GM21390 (cell line): Measurements from ENCODE around the gene SEPTIN5.
"Not testable (repeated sequence)": the region's sequence is repeated elsewhere in the genome, so short reads cannot be mapped to it uniquely, and the experiment has no call there.

ENCODE experiments used
- ATAC-seq: cut with Tn5 transposase; IDR thresholded peaks from one replicate; pipeline ENCODE4 v1.9.1; 2021; ENCODE audit not compliant: unreplicated experiment

The SEPTIN5 gene

DNA sequence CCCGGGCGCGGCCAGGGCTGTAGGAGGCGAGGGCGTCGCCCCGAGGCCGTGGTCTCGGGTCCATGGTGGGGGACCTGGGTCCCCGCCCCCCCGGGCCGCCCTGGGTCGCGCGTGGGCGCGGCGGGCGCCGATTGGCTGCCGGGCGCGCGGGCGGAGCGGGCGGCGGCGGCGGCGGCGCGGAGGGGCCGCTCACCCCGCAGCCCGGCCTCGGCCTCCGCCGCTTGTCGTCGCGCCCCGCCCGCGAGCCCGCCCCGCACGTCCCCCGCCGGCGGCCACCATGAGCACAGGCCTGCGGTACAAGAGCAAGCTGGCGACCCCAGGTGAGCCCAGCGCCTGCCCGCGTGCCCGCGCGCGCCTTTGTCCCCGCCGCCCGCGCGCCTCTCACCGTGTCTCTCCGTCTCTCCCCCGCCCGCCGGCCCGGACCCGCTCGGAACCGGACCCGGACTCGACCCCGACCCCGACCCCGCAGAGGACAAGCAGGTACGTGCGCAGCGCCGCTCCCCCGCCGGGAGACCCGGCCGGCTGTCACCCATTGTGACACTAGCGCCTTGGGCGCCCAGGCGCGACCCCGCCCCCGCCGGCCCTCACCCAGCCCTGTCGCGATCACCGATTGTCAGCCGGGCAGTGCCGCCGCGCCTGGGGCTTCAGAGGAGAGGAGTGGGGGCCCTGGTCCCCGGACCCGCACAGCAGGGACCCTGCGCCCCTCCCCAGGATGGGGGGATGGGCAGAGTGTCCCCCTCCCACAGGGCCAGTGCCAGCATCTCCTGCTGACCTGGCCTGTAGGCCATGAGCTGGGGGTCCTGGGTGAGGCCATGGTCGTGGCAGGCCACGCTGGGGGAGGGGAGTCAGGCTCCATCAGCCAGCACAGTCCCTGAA is at the start of gene SEPTIN5:
Gene SEPTIN5 (plus strand): TSS at position 192 of the 876 bp plus-strand sequence. CDS start 86 bp downstream, at position 278.
- no peak for ATAC-seq

DNA sequence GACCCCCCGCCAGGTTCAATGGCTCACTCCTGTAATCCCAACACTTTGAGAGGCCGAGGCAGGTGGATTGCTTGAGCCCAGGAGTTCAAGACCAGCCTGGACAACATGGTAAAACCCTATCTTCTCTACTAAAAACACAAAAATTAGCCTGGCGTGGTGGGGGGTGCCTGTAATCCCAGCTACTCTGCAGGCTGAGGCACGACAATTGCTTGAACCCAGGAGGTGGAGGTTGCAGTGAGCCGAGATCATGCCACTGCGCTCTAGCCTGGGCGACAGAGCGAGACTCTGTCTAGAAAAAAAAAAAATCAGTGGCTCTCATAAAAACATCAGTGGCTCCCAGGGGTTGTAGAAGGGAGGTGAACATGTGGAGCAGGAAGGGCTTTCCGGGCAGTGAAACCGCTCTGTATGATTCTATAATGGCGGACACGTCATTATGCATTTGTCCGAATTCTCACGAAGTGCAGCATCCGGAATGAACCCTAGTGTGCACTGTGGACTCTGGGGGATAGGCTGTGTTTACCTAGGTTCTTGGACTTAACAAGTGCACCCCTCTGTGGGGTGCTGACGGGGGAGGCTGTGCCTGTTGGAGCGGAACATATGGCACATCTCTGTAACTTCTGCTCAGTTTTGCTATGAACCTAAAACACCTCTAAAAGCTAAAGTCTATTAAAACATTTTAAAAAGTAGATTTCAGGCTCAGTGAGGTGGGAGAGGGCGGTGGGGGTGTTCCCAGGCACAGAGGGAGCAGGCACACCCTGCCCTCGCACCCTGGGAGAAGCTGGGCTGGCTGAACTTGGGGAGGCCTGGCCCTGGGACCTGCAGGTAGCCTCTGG is 49.1 kb upstream of the SEPTIN5 start:
- no peak for ATAC-seq

DNA sequence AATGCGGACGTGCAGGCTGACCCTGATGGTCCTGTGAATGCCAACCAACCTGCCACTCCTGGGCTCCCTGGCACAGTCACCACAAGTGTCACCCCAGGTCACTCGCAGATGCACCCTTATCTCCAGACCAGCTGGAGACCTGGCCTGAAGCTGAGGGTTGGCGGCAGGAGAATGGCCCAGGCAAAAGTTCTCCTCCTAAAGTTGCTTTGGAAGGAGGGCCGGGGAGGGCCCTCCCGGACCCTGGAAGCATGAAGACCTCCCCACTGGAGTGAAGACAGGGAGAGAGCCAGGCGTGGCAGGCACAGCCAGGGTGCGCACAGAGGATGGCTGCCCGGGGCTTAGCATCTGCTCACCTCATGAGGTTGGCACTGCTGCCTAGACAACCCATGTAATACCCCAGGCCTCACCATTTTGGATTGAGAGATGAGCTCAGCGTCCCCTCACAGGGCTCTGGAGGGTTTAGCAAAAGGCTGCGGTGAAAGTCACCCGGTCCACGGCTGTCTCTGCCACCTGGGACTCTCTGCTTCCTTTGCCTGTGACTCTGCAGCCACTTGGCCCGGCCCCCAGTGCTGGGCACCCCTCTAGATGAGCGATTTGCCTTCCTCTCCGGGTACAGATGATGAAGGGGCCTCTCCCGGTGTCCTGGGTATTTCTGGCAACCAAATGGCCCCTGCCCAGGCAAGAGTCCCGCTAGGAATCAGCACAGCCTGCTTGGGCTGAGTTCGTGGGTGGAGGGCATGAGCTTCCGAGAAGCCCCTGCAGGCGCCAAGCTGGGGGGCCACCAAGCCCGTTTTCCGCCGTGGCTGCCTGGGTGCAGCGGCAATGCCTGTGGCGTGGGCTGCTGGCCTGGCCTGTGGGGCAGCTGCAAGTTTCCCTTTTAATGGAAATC is 48.3 kb upstream of the SEPTIN5 start:
- no peak for ATAC-seq

DNA sequence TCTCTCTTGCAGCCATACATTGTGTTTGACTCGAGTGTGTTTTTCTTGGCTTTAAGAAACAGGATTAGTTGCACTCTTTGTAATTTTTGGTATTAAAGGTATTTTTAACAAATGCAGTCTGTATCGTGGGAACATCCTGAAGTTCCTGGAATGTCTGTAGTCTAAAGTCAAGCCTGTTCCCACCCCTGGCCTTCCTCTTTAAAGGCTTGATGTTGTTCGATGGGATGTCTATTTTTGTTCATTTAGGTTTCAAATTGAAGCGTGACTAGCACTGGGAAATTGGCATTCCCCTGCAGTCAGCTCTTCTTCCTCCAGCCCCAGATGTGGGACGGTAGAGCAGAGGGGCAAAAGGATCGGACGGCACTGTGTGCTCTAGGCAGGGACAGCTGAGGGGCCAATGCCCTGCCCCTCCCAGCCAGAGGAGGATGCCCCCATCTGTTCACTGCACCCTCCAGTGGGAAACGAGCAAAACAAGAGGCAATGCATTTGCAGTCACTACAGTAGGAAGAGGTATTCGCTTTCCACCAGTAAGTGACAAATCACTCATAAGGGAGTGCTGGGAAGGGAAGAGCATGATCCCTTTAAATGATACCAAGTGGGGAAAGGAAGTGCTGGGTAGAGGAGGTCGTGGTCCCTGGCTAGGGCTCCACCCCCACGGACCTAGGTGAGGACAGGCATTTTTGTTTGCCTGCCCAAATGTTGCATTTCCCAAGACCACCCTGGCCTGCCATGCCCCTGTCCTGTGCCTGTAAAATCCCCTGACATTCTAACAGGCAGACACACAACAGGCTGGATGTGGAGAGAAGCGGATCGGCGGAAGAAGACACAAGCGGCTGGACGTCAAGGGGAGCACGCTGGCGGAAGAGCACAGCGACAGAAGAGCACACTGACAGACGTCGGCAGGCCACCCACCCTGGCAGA is 47.4 kb upstream of the SEPTIN5 start:
- ATAC-seq, result no peak

DNA sequence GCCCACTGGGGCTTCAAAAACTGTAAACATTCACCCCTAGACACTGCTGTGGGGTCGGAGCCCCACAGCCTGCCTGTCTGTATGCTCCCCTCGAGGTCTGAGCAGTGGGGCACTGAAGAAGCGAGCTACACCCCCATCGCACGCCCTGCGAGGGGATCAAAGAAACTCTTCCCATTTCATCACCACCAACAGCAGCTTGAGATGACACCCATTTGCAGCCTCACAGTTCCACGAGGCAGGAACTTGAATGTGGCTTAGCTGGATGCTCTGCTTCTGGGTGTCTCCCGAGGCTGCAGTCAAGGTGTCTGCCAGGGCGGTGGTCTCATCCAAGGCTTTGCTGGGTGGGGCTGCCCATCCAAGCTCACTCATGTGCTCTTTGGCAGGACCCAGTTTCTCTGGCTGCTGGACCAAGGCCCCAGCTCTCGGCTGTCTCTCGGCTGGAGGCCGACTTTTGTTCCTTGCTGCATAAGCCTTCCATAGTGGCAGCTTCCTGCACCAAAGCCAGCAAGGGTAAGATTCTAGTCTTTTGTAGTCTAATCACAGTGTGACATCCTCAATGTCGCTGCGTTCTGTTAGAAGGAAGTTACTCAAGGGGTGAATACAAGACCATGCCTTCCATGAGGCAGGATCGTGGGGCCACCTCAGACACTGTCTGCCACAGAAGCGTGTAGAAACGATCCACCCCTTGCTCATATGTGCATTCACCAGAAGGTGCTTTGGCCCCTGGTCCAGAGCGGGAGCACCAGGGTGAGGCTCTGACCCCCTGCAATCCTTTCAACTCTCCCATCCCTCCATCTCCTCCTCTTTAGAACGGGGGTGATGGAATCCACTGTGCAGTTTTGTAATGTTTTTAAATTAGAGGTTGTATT is 46.2 kb upstream of the SEPTIN5 start:
- no peak for ATAC-seq

DNA sequence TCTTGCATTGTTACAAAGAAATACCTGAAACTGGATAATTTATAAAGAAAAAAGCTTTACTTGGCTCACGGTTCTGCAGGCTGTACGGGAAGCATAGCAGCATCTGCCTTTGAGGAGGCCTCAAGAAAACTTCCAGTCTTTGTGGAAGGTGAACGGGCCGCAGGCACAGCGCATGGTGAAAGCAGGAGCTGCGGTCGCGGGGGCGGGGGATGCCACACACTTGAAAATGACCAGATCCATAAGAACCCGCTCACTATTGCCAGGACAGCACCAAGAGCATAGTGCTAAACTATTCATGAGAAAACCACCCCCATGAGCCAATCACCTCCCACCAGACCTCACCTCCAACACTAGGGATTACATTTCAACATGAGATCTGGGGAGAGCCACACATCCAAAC is 45.6 kb upstream of the SEPTIN5 start:
- ATAC-seq, result no peak

DNA sequence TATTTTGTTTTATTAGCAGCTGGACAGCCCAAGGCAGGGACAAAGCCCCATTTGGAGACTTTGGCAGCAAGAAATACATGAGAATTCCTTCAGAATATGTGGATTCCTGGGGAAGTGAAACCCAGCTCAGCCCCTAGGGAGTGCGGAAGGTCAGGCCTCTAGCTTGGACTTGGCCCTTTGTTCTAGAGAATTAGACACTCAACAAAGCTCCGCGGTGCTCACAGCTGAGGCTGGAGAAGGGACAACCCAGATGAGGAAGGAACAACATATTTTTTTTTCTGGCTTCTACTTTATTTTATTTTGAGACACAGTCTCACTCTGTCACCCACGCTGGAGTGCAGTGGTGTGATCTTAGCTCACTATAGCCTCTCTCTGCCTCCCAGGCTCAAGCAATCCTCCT is 44.7 kb upstream of the SEPTIN5 start:
- no peak for ATAC-seq

DNA sequence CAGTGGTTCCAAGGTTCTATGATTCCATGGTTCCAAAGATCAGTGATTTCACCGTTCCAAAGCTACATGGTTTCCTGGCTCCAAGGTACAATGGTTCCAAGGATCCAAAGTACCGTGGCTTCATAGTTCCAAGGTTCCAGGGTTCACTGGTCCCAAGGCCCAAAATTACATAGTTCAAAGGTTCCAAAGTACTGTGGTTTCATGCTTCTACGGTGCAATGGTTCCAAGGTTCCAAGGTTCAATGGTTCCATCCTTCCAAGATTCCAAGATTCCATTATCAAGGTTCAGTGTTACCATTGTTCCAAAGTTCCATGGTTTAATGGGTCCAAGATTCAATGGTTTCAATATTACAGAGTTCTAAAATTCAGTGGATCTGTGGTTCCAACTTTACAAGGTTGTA is 43.0 kb upstream of the SEPTIN5 start:
- ATAC-seq, result no peak

DNA sequence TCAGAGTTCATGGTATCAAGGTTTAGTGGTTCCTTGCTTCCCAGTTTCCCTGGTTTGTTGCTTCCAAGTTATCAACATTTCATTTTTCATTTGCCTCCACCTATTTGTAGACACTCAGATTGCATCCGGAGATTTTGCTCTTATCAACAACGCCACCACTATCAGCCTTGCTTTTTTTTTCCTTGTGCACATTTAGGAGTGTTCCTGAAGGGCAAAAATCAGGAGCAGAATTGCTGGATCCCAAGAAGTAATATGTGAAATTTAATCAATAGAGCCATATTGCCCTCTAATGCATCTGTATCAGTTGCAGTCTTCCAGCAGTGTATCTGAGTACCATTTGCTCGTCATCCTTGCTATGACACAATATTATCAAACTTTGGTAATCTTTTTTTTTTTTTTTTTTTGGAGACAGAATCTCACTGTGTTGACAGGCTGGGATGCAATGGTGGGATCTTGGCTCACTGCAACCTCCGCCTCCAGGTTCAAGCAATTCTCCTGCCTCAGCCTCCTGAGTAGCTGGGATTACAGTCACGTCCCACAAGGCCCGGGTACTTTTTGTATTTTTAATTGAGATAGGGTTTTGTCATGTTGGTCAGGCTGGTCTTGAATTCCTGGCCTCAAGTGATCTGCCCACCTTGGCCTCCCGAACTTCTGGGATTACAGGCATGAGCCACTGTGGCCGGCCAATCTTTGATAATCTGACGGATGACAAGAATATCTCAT is 42.1 kb upstream of the SEPTIN5 start:
- ATAC-seq, result no peak

DNA sequence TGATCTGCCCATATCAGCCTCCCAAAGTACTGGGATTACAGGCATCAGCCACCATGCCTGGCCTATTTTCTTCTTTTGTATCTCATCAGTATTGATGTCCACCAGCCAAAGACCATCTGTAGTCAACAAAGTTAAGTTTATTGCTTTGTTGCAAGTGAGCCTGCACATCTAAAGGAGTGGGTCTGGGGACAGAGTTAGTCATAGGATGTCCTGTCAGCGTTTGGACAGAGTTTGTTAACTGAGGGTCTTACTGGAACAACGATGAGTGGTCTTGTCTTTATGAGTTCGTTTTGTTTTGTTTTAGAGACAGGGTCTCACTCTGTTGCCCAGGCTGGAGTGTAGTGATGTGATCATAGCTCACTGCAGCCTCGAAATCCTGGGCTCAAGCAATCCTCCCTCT is 40.6 kb upstream of the SEPTIN5 start:
- ATAC-seq, result no peak

DNA sequence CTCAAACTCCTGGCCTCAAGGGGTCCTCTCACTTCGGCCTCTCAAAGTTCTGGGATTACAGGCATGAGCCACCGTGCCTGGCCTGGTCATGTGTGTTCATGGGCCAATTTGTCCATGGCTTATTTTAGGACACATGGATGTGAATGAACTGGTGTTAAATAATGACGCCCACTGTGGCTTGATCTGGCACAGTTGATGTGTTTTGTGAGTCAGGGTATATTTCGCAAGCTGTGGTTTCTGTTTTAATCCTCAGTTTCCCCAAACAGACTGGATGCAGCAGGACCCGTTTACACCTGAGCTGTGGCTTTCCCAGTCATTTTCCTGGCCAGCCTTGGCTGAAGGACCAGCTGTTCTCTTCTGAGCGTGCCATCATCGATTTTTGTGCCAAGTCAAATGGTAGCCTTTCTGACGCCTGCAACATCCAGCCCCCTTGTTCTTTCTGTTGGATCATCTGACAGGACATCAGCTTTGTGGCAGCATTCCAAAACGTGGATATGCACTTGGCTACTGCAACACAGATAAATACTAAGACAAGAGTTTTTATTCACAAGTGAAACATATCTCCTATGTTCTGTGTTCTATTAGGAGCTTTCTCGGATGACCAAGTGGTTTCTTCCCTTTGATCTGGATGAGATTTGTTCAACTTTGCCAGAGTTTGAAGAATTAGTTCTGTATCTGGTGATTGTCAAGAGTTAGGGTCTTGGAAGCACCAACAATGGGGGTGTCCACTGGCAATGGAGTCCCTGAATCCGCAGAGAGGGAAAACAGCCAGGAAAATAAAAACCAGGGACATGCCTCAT is 40.0 kb upstream of the SEPTIN5 start:
- no peak for ATAC-seq

DNA sequence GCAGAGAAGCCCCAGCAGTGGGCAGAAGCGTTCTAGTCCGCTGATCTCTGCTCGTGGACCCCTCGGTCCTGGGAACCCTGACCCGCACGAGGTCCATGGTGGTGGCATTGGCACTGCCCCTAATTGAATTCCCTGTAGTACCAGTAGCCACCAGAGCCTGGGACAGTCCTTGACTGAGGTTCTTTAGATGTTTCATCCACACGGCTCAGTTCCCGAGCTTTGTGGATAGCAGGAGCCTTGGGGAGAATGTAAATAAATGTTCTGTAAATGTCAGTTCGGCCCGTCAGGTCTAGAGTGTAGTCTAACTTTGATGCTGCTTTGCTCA is 39.4 kb upstream of the SEPTIN5 start:
- no peak for ATAC-seq

DNA sequence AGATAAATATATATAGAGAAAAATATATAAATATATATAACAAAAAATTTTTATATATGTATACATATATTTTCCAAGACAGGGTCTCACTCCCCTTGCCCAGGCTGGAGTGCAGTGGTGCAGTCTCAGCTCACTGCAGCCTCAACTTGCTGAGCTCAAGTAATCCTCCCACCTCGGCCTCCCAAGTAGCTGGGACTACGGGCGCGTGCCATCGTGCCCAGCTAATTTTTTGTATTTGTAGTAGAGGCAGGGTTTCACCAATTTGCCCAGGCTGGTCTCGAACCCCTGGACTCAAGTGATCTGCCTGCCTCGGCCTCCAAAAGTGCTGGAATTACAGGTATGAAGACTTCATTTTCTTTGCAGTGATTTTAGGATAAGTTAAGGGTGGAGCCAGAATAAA is 38.9 kb upstream of the SEPTIN5 start:
- ATAC-seq, result no peak

DNA sequence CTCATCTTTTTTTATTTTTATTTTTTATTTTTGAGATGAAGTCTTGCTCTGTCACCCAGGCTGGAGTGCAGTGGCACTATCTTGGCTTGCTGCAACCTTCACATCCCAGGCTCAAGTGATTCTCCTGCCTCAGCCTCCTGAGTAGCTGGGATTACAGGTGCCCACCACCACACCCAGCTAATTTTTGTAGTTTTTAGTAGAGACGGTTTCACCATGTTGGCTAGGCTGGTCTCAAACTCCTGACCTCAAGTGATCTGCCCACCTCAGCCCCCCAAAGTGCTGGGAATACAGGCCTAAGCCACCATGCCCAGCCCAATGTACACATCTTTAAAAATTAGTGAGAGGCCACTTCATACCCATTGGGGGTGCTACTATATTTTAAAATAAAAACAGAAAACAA is 37.9 kb upstream of the SEPTIN5 start:
- ATAC-seq, result not testable (repeated sequence)

DNA sequence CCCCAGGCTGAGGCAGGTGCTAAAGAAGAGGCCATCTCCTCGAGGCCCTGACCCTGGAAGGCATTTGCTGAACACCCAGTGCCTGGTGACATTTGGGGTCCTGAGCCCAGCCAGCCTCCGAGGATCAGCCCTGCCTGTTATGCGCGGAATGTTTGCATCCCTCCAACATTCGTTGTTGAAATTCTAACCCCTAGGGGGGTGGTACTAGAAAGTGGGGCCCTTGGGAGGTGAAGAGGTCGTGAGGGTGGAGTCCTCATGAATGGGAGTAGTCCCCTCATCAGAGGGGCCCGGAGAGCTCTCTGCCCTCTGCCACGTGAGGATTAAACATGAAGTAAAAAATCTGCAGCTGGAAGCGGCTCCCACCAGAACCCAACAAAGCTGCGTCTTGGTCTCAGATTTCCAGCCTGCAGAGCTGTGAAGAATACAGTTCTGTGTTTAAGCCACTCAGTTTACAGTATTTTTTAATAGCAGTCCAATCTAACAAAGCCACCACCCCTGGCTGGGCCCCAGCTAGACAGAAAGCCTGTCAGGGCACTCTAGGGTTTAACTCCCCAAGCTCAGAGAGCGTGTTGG is 35.3 kb upstream of the SEPTIN5 start:
- no peak for ATAC-seq

DNA sequence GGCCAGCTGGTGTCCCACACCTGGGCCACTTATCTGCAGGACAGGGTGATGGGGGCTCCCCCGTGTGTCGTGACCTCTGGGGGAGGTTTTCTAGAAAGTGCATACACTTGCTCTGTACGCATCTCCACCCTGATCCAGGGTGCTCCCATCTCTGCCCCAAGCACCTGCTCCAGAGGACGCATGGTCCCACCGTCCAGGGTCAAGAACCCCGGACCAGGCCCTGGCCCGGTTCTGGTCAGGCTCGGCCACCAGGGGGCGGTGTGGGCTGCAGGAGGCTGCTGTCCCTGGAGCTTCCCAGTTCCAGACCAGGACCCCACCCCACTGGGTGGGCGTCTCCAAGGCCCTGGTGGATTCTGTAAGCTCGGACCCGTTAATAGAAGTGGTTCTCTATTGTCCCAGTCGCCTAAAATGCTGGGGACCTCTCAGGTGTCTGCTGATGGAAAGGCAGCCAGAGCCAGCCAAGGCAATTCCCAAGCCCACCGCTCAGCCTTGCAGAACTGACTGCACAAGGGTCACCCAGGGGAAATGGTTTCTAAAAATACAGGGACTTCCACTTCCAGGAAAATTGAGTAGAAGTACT is 34.7 kb upstream of the SEPTIN5 start:
- no peak for ATAC-seq

DNA sequence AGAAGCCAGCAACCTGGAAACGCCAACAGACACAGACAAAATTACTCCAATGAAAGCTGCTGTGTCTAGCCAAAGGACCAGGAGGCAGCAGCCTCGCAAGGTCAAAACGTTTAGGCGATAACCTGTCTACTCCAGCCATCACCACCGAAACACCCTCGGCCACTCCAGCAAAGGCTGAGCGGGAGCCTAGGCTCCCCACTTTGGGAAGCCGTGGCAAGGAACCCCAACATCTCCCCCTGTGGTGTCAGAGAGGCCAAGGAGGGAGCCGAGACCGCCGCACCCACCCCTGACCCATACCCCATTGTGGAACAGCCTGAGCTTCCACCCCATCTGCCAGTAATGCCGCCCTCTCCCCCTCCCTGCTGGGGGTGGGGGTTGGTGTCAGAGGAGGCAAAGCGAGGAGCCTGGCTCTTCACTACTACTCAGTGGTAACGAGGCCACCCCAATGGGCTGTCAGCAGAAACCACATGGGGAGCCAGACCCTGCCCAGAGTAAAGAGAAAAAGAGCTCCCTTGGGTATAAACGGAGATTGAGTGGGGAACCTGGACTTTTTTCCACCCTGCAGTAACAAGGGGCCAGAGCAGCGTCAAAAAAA is 33.9 kb upstream of the SEPTIN5 start:
- no peak for ATAC-seq
